Mammary epithelial cell (primary cell): Measurements from ENCODE around the gene SDR39U1.

Experiments used
- CTCF ChIP-seq, 2 donors: IDR thresholded peaks in 1 of 2; conservative IDR thresholded peaks in 1 of 2; 2 replicates each; pipeline ENCODE4 v1.5.1; 2011 to 2012; ENCODE audit warnings: inconsistent platforms in 2 of 2, low read length in 2 of 2, mild to moderate bottlenecking in 2 of 2, control low read depth in 1 of 2, low read depth in 1 of 2; ENCODE audit not compliant: insufficient read depth in 1 of 2; ENCODE audit errors: extremely low read depth in 1 of 2
- EZH2 ChIP-seq: IDR thresholded peaks from 2 replicates; pipeline ENCODE4 v1.6.1; 2012; ENCODE audit warnings: low read length, inconsistent platforms, borderline replicate concordance

DNA sequence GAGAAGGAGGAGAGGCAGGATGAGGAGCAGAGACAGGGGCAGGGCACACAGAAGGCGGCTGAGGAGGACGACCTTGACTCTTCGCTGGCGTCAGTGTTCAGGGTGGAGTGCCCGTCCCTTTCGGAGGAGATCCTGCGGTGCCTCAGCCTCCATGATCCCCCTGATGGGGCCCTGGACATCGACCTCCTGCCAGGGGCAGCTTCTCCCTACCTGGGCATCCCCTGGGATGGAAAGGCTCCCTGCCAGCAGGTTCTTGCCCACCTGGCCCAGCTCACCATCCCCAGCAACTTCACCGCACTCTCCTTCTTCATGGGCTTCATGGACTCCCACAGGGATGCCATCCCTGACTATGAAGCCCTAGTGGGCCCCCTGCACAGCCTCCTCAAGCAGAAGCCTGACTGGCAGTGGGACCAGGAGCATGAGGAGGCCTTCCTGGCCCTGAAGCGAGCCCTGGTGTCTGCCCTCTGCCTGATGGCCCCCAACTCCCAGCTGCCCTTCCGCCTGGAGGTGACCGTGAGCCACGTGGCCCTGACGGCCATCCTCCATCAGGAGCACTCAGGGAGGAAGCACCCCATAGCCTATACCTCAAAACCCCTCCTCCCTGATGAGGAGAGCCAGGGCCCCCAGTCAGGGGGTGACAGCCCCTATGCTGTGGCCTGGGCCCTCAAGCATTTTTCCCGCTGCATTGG is 27.7 kb downstream of the SDR39U1 start:
- no peak for TF ChIP-seq CTCF (conservative IDR thresholded peaks at IDR 0.05 in 1 of 2, IDR thresholded peaks at IDR 0.05 in 1 of 2; ENCODE audit: extremely low read depth in 1 of 2, insufficient read depth in 1 of 2, low read depth in 1 of 2, low read length in 2 of 2)
- no peak for TF ChIP-seq EZH2
